Right lobe of liver (tissue), 6 donors: ENCODE data around the gene GULP1. TPM values are rescaled to one million over a fixed set of nuclear protein-coding genes. Genes with fewer than 3 reads are reported as not detected.

Source experiments
- ATAC-seq, 4 donors: fragments of 200-7000 bp; cut with Tn5 transposase; one replicate each; pipeline ENCODE4 v1.9.1; 2020; ENCODE audit warnings: mild to moderate bottlenecking in 4 of 4, moderate library complexity in 4 of 4
- DNase-seq, 3 donors: peaks; one replicate each; pipeline ENCODE4 v3.0.0-alpha.2; 2020
- H3K27ac ChIP-seq, 3 donors: fragments of 200-600 bp; one replicate each; pipeline ENCODE4 v1.8.0; 2022
- H3K27me3 ChIP-seq, 2 donors: fragments of 200-600 bp; one replicate each; pipeline ENCODE4 v1.8.0; 2022
- H3K36me3 ChIP-seq, 4 donors: fragments of 200-600 bp; sonication (generic) in 1 of 4; one replicate each; pipeline versions ENCODE4 v1.5.1 to v1.8.0; 2017 to 2022; ENCODE audit warnings: control low read depth in 1 of 4
- H3K4me1 ChIP-seq, 4 donors: fragments of 200-600 bp; sonication (generic) in 1 of 4; one replicate each; pipeline versions ENCODE4 v1.5.1 to v1.8.0; 2017 to 2022; ENCODE audit warnings: control low read depth in 1 of 4
- H3K4me3 ChIP-seq, 3 donors: fragments of 200-600 bp; one replicate each; pipeline ENCODE4 v1.8.0; 2022
- H3K9me3 ChIP-seq, 4 donors: fragments of 200-600 bp; sonication (generic) in 1 of 4; one replicate each; pipeline versions ENCODE4 v1.5.1 to v1.8.0; 2017 to 2022; ENCODE audit warnings: control low read depth in 1 of 4
- CTCF ChIP-seq, 4 donors: fragments of 200-600 bp in 3 of 4; fragments of 450-650 bp in 1 of 4; IDR thresholded peaks; one replicate each; pipeline versions ENCODE4 v1.5.1 to v1.8.0; 2016 to 2022; ENCODE audit warnings: antibody characterized with exemption in 4 of 4, mild to moderate bottlenecking in 2 of 4
- POLR2A ChIP-seq: fragments of 450-650 bp; IDR thresholded peaks from one replicate; pipeline ENCODE4 v1.6.1; 2017; ENCODE audit warnings: antibody characterized with exemption, mild to moderate bottlenecking
- WGBS: methylation state at CpG from one replicate; pipeline ENCODE4 v1.1.6; 2018; ENCODE audit warnings: low coverage, low lambda C conversion rate; ENCODE audit not compliant: insufficient coverage; ENCODE audit errors: missing lambda C conversion rate; 5-methylcytosine and 5-hydroxymethylcytosine counted together
- intact Hi-C, 2 donors: fragments of 100-400 bp; cut with DNase I; formaldehyde crosslinking; loops; one replicate each; pipeline versions ENCODE4 v1.11.2 to v1.14.1; 2022
- long read RNA-seq: library from polyadenylated mRNA; unstranded; transcript quantifications from one replicate; pipeline ENCODE4 v2.0.0, GENCODE V29; 2019
- total RNA-seq, 6 experiments: library from RNA; depleted of rRNA in 2 of 6; stranded (reverse); fragments of >200 nt in 2 of 6; fragmentation: NEBNext Ultra II Directional in 3 of 6; extraction: Animal tissue kit (Norgen Biotek cat#: 25700) in 3 of 6; gene quantifications; one replicate each; pipeline versions ENCODE4 v1.1.0 to v1.2.4, GENCODE V29; 2016 to 2023
- donor health status: DM: no; HTN: yes; CAD: no.
- donor health status: DM: no; HTN: no; CAD: no.
- donor health status: DM: no; HTN: no; CAD: no.
- donor health status: DM: no; HTN: yes; CAD: no.
- donor health status: DM: no; HTN: yes; CAD: no.

The GULP1 gene
- 1 to 10 TPM in 3 of 6 experiments, under 1 TPM in 3; 0.42 to 4.4 (median 0.89) TPM for total RNA-seq
- long read RNA-seq = 0 reads

GRCh38 chr2:188291617-188292347 is at the start of gene GULP1:
GULP1 (plus strand) TSS chr2:188291874; CDS start chr2:188477703, 185,829 bp downstream.
- Histone ChIP-seq H3K9me3 (no peaks in the 10 kb centered on the region), H3K4me3 (peak within 1 kb of the TSS; percentile 46 to 59 (median 56)), H3K27me3 (peaks cover 0 to 3% of the 10 kb centered on the region in 2 donors), H3K36me3 (no peaks in the 10 kb centered on the region), H3K4me1 (peaks cover 0 to 4% (median 0%) of the 10 kb centered on the region in 4 donors), H3K27ac (peak within 1 kb of the TSS; percentile 22 to 57 (median 39))
- DNase-seq = peak; percentile 67 to 71 (median 68)
- 2% methylated on average over 17 of the region's 61 CpGs for WGBS
- peak; percentile 90 to 91 (median 90) for ATAC-seq
- no peak for TF ChIP-seq POLR2A
- peak; percentile 22 to 57 (median 50) for TF ChIP-seq CTCF (IDR thresholded peaks at IDR 0.05)
- intact Hi-C loops = no loop called here

DNA sequence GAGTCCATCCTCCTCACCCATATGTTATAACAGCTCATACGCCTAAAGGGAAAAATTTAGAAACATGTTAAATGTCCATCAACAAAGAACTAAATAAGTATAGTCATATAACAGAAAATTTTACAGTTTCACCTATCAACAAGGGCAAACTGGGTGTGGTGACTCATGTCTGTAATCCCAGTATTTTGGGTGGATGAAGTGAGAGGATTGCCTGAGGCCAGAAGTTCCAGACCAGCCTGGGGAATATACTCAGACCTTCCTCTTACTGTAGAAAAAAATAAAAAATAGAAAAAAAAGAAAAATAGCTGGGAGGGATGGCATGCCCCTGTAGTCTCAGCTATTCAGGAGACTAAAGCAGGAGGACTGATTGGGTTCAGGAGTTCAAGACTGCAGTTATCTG is 48.3 kb upstream of the GULP1 start:
- no peak for ATAC-seq
- Histone ChIP-seq H3K27me3 (no peaks in the 10 kb centered on the region), H3K36me3 (no peaks in the 10 kb centered on the region), H3K9me3 (no peaks in the 10 kb centered on the region), H3K4me1 (no peaks in the 10 kb centered on the region), H3K27ac (no peak overlapping the region), H3K4me3 (no peak overlapping the region)
- 94% methylated on average over 1 of the region's 1 CpG for WGBS
- no peak for TF ChIP-seq CTCF (IDR thresholded peaks at IDR 0.05)
- no peak for TF ChIP-seq POLR2A
- no peak for DNase-seq
- intact Hi-C loops = no loop called here

DNA sequence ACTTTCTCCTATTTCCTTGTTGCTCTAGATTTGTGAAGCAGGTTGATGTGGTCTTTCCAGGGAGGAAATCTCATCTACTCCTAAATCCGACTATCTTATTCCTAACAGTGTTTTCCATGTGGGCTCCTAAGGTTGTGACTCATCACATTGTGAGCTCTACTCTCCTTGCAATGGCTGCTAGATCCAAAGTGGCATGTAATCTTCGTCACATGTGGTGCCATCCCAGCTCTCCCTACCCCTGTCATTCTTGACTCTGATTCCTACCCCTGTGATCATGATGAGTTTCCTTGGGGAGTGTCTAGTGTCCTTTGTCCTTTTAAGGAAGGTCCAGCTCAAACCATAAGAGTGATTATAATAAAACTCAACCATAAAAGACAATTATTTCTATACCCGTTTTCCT is 47.3 kb upstream of the GULP1 start:
- Histone ChIP-seq H3K27me3 (no peaks in the 10 kb centered on the region), H3K4me3 (no peak overlapping the region), H3K36me3 (no peaks in the 10 kb centered on the region), H3K9me3 (no peaks in the 10 kb centered on the region), H3K27ac (no peak overlapping the region), H3K4me1 (no peaks in the 10 kb centered on the region)
- ATAC-seq (no peak), DNase-seq (no peak)
- intact Hi-C loops = no loop called here
- 52% methylated on average over 3 of the region's 3 CpGs for WGBS
- TF ChIP-seq POLR2A = no peak
- no peak for TF ChIP-seq CTCF (IDR thresholded peaks at IDR 0.05)

DNA sequence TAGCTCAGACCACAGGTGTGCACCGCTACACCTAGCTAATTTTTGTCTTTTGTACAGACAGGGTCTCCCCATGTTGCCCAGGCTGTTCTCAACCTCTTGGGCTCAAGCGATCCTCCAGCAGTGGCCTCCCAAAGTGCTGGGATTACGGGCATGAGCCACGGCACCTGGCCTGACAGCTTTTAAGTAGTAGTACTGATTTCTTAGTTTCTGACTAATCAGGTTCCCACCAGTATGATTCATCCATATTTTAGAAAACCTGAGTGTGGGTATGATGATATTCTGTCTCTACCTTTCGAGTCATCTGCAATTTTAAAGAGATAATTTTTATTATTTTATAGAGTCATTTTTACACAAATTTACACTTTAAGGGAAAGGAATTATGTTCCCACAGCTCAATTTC is 46.4 kb upstream of the GULP1 start:
- TF ChIP-seq POLR2A (no peak), CTCF (IDR thresholded peaks at IDR 0.05) (no peak)
- WGBS = 69% methylated on average over 4 of the region's 5 CpGs
- Histone ChIP-seq H3K27me3 (no peaks in the 10 kb centered on the region), H3K27ac (no peak overlapping the region), H3K4me1 (no peaks in the 10 kb centered on the region), H3K36me3 (no peaks in the 10 kb centered on the region), H3K4me3 (no peak overlapping the region), H3K9me3 (no peaks in the 10 kb centered on the region)
- no peak for ATAC-seq
- no peak for DNase-seq
- intact Hi-C loops = no loop called here
